Measurements from ENCODE around the gene SERPINB6.
"Not testable (repeated sequence)": the region's sequence is repeated elsewhere in the genome, so short reads cannot be mapped to it uniquely, and the experiment has no call there.

The SERPINB6 gene

DNA sequence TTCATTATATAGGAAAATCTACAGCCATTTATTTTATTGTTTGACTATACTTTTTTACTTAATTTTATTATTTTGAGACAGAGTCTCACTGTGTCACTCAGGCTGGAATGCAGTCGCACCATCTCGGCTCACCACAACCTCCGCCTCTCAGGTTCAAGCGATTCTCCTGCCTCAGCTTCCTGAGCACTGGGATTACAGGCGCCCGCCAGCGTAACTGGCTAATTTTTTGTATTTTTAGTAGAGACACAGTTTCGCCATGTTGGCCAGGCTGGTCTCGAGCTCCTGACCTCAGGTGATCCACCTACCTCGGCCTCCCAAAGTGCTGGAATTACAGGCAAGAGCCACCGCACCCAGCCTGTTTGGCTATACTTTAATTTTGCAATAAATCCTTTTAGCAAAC is 38.5 kb downstream of the SERPINB6 start:
- not testable (repeated sequence) for DNase-seq

- peak; percentile 90 for DNase-seq
These were observed 39.2 kb downstream of the SERPINB6 start for GRCh38 chr6:2931970-2932748.

GRCh38 chr6:2931055-2931454 is 40.3 kb downstream of the SERPINB6 start:
- DNase-seq, result no peak

- DNase-seq, result not testable (repeated sequence)
These were observed 43.4 kb downstream of the SERPINB6 start for GRCh38 chr6:2927931-2928330.

DNA sequence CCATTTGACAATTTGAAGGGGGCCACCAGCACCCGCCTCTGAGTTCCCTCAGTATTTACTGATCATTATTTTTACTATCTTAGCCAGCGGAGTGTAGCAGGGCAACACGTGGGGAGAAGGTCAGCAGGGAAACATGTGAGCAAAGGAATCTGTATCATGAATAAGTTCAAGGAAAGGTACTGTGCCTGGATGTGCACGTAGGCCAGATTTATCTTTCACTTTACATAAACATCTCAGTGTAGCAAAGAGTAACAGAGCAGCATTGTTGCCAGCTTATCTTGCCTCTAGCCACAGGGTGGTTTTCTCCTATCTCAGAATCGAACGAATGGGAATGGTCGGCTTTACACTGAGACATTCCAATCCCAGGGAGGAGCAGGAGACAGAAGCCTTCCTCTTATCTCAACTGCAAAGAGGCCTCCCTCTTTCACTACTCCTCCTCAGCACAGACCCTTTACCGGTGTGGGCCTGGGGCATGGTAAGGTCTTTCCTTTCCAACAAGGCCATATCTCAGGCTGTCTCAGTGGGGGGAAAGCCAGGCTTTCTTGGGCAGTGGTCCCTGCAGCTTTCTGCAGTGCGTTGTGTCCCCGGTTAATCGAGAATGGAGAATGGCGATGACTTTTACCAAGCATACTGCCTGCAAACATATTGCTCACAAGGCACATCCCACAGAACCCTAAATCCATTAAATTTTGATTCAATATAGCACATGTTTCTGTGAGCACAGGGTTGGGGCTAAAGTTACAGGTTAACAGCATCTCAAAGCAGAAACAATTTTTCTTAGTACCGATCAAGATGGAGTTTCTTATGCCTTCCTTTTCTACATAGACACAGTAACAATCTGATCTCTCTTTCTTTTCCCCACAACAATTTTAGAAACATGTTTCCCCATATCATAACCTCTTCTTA is 45.3 kb downstream of the SERPINB6 start:
- not testable (repeated sequence) for DNase-seq

- no peak for DNase-seq
These were observed 49.7 kb downstream of the SERPINB6 start for GRCh38 chr6:2921520-2922115.

GRCh38 chr6:2920671-2921112 is 50.7 kb downstream of the SERPINB6 start:
- no peak for DNase-seq

GRCh38 chr6:2919886-2920285 is 51.5 kb downstream of the SERPINB6 start:
- no peak for DNase-seq

GRCh38 chr6:2919401-2919800 is 52.0 kb downstream of the SERPINB6 start:
- no peak for DNase-seq

- no peak for DNase-seq
These were observed 52.4 kb downstream of the SERPINB6 start for GRCh38 chr6:2918936-2919335.

GRCh38 chr6:2917801-2918445 is 53.4 kb downstream of the SERPINB6 start:
- no peak for DNase-seq

- no peak for DNase-seq
These were observed 54.3 kb downstream of the SERPINB6 start for GRCh38 chr6:2917065-2917464.

DNA sequence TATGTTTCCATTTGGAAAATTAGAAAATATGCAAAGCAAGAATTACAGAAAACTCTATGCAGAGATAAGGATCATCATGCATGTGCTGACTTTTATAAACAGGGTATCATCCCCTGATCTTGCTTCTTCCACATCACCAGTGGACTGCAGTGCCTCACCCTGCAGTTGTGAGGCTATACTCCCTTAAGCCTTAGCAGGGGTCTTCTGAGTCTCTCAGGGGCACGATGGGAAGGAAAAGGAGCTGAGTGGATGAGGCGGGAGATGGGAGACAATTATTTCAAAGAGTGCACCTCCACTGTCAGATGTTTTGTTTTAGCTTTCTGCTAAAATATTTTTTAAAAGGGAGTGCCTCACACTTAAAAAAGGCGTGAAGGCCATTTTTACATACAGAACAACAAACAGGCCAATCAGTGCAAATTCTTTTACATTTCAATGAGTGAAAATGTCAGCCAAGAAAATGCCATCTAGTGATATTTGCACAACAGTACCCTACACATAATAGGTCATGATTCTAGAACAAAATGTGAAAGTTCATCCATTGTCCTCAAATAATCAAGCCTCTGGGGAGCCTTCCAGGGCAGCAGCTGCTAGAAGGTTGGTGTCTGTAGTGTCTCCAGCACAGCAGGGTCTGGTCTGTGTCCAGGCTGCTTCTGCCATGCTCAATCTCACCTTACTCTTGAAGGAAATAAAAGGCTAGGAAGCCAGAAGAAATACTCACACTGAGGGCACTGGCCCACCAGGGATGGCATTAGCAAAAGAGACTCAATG is 55.0 kb downstream of the SERPINB6 start:
- DNase-seq, result no peak

DNA sequence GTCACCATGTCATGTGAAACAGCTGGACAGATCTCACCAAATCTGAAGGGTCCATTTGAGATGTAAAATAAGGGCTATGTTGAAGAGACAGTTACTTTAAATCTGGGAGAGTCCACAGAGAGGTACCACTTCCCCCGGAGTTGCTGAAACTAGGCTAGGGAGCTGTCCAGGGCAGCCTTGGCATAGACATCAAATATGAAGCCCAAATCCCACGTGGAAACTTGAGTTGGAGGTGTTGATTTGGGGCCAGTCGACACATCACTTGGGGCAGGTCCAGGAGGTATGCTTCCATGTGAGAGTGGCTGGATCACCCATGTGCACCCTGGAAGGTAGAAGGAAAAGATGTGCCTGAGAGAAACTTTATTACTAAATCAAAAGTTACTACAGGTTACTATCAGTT is 56.2 kb downstream of the SERPINB6 start:
- DNase-seq, result no peak

GRCh38 chr6:2914318-2914660 is 57.1 kb downstream of the SERPINB6 start:
- no peak for DNase-seq

- DNase-seq, result no peak
These were observed 57.6 kb downstream of the SERPINB6 start for GRCh38 chr6:2913621-2914317.

GRCh38 chr6:2911171-2911570 is 60.2 kb downstream of the SERPINB6 start:
- DNase-seq, result no peak

GRCh38 chr6:2909718-2910117 is 61.6 kb downstream of the SERPINB6 start:
- peak; percentile 24 for DNase-seq

DNA sequence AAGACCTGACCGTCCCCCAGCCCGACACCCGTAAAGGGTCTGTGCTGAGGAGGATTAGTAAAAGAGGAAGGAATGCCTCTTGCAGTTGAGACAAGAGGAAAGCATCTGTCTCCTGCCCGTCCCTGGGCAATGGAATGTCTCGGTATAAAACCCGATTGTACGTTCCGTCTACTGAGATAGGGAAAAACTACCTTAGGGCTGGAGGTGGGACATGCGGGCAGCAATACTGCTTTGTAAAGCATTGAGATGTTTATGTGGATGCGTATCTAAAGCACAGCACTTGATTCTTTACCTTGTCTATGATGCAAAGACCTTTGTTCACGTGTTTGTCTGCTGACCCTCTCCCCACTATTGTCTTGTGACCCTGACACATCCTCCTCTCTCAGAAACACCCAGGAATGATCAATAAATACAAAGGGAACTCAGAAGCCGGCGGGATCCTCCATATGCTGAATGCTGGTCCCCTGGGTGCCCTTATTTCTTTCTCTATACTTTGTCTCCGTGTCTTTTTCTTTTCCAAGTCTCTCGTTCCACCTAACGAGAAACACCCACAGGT is 62.2 kb downstream of the SERPINB6 start:
- DNase-seq, result not testable (repeated sequence)

DNA sequence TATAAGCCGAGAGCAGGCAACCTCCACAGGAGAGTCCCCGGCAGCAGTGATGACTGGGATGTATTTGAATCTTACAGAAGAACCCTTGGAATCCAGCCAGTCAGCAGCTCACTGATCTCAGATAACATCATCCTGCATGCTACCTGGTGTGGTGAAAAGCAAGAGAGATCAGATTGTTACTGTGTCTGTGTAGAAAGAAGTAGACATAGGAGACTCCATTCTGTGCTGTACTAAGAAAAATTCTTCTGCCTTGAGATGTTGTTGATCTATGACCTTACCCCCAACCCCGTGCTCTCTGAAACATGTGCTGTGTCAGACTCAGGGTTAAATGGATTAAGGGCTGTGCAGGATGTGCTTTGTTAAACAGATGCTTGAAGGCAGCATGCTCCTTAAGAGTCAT is 62.9 kb downstream of the SERPINB6 start:
- peak; percentile 63 for DNase-seq
